NCI-H1417 treated with DMSO at 0.1 percent for 48 hours (cell line): ENCODE results near the gene VAMP2.

Source experiments
- DNase-seq: peaks from one replicate; lab custom pipeline; 2025; lab: John Stamatoyannopoulos, UW

The VAMP2 gene

DNA sequence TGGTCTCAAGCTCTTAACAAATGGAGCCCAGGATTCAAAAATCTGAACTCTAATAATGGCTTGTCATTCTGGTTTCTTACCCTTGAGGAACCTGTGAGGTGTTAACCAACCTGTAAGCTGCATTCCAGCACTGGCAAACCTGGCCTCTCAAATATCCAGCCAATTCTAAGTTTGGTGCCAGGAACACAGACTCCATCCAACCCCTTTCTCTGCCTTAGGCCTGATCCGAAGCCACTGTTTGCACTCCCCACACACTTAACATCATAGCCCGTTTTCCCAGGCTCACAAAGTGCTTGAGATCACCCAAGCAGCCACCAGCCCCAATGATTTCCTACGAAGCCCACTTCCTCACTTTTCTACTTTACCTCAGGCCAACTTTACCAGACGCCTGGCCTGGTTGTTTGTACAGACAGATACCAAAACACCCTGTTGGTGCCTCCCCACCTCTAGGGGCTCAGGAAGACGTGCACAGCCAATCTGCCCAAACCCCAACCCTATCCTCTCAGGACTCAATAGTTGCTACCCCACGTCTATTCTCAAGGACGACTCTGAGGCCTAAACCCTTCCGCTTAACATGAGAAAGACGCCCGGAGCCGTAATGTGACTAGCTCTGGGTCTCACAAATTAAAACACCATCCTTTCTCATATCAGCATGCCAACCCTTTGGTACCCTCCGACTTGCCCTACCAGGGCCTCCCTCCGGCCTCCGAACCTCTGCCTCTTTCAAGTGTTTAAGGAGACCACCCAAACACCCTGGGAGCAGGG lies 7.3 kb downstream of the VAMP2 start:
- DNase-seq, result no peak

- no peak for DNase-seq
Measured at GRCh38 chr17:8154608-8155155, 8.1 kb downstream of the VAMP2 start.

DNA sequence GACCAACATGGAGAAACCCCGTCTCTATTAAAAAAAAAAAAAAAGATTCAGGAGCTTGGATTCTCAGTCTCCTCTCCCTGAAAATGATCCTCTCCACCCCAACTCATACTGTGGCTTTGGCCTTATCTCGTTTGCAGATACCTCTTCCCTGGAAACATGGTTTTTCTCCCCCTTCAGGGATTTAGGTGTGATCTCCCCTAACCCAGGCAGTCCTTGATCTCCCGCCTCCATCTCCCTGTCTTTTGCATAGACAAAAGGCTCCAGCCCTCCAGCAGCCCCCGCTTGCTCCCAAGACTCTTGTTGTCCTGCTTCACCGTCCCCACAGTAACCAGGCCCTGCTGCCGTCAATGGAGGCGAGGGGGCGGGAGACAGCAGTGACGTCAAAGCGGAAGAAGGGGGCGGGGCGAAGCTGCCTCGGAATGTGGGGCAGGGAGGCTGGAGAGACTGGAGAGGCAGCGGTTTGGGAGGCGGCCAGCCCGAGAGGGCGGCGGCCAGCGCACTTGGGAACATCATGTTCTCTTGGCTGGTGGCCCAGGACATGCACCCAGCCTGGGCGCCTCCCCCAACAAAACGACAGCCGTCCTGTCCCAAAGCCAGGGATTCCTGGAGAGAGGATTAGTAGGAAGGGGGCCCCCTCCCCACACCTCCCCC lies 8.7 kb downstream of the VAMP2 start:
- DNase-seq, result no peak

DNA sequence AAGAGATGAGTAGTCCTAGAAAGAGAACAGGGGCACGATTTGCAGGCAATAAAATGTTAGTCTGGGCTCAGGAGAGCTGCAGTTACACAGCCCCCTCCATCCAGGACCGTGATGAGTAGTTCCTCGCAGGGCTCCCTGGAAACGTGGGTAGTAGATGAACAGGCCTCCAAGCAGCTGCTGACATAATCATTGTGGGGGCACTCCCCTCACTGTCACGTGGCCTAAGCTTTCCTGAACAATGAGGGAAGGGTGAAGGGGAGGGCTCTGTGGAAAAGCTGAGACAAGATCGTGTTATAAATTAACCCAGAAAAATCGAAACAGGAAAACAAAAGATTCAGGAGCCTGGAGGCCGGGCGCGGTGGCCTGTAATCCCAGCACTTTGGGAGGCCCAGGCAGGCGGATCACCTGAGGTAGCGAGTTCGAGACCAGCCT lies 9.2 kb downstream of the VAMP2 start:
- DNase-seq, result no peak

DNA sequence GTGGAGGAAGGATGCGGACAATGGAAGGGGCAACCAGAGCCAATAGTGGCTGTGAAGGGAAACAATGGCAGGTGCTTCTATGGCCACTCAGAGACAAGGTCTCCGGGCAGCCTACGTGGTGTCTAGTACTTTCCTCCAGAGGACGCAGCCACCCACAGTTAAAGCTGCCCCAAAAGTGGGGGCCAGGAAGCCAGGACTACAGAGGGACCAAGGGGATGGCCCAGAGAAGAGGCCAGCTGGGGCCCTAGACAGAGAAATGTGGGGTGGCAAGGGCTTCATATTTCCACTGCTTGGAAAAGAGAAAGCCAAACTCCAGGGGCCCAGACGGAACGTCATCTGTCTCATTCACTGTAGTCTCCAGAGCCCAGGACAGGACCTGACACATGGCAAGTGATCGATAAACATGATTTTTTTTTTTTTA lies 9.7 kb downstream of the VAMP2 start:
- no peak for DNase-seq

DNA sequence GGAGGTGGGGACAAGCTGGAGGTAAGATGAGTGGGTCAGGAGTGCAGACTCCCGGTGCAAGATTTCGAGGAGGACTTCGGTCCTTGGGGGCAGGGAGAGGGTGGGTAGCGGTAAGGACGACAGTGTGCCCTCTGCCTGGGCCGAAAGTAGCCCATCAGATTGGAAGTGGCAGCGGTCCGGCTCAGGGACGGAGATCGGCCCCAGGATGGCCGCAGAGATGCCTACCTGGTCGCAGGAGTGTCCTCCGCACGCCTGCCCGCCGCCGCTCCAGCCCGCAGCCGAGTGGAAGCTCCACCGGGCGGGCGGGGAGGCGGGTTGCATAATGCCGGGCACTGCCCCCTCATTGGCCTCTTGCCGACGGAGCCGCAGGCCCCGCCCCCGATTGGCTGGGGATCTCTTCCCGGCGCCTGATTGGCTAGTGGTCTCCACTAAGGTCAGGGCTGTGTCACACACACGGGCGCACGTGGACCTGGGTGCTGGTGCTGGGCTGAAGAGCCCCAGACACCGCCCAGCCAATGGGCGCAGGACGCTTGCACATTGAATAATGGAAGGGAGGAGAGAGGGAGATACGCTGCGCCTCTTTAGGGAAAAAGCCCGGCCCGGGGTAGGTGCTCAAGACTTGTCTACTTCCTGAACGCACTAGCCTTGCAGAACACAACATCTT lies 10.5 kb downstream of the VAMP2 start, which contains the start of gene PER1:
PER1 (minus strand) TSS at position 293 of the 664 bp plus-strand sequence. CDS start 1,698 bp downstream, outside the sequence.
- peak; percentile 59 for DNase-seq

- DNase-seq, result no peak
Measured at GRCh38 chr17:8151641-8152111, 11.1 kb downstream of the VAMP2 start.

- no peak for DNase-seq
Measured at GRCh38 chr17:8151120-8151640, 11.6 kb downstream of the VAMP2 start.

DNA sequence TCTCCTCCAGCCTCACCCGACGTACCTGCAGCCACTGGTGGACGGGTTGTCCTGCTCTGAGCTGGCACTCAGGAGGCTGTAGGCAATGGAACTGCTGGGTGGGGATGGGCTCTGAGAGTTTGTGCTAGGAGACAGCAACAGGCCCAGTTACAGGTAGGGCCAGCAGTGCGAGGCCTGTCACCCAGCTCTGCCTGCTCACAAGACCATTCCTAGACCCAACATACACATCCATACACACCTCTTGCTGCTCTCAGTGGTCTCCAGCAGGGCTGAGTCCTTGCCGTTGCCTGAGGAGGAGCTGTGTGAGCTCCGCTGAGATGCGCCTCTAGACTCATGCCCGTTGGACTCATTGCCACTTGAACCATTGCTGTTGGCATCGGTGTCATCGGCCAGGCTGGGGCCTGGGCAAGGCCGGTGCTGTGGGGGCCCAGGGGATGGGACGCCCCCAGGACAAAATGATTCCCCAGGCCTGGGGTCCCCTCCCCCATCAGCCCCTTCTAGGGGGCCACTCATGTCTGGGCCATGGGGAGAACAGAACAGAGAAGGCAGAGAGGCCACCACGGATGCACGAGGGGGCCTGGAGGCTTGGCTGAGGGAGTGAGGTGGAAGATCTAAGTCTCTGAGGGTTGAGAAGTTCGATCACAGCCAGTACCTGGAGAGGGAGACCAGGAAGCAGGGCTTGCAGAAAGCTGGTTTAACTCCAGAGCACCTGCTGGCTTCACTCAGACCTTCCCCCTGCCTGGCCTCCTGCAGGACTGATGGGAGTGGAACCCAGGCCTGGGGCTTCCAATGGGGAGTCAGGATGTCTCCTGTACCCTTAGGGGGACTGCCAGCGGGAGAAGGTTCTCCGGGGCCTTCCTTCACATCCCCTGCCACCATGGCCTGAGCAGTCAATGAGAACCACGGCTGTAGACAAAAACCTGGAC lies 12.3 kb downstream of the VAMP2 start:
- no peak for DNase-seq

DNA sequence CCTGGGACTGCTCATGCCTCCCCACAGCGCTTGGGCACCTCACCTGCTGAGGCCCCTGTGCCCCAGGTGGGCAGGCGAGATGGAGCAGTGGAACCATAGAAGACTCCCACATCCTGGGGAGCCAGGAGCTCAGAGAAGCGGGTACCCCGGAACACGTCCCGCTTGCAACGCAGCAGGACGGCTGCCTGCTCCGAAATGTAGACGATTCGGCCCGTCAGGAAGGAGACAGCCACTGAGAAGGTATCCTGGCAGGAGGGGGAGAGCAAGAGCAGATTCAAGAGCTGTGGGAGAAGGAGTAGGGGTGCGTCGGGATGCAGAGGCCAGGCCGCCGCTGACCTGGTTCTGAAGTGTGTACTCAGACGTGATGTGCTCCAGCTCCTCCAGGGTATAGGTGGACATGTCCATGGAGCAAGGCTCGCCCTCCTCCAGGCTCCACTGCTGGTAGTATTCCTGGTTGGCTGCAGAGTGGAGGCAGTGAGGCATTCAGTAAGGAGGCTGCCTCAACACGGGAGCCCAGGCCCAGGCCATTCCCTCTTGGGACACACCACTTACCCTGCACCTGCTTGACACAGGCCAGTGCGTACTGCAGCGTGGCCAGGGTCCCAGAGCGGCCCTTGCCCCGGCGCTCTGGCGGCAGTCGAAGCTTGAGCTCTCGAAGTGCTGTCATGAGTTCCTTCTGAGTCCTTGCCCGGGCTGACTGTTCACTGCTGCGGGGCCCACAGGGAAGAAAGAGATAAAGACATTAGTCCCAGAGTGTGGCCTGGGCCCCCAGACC lies 13.1 kb downstream of the VAMP2 start:
- DNase-seq, result no peak

- no peak for DNase-seq
Measured at GRCh38 chr17:8148560-8148959, 14.2 kb downstream of the VAMP2 start.

GRCh38 chr17:8147805-8148404 lies 14.8 kb downstream of the VAMP2 start:
- DNase-seq, result no peak

DNA sequence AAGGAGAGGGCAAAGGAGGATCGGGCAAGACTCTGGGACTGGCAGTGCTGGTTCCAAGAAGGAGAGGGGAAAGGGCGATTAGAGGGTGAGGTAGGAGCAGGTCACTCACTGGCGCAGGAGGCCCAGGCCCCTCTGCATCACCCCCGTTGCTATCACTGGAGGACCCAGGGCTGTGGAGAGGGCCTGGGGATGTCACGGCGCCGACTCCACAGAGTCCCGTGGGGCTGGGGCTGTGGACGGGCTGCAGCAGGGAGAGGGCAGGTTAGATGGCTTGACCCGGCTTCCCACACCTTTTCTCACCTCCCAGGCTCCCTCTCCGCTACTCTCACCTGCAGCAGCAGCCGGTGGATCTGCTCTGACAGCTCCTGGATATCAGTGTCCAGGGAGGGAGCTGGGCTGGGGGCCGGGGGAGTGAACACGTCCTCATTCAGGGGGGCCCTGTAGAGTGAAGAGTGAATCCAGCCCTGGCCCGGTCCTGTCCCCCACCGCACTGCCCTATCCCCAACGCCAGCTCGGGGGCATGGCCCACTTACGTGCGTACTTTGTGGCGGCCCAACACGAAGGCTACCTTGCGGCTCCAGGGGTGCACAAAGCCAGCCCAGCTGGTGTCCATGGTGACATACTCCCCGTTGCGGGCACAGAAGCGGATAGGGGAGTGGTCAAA lies 15.5 kb downstream of the VAMP2 start:
- no peak for DNase-seq

DNA sequence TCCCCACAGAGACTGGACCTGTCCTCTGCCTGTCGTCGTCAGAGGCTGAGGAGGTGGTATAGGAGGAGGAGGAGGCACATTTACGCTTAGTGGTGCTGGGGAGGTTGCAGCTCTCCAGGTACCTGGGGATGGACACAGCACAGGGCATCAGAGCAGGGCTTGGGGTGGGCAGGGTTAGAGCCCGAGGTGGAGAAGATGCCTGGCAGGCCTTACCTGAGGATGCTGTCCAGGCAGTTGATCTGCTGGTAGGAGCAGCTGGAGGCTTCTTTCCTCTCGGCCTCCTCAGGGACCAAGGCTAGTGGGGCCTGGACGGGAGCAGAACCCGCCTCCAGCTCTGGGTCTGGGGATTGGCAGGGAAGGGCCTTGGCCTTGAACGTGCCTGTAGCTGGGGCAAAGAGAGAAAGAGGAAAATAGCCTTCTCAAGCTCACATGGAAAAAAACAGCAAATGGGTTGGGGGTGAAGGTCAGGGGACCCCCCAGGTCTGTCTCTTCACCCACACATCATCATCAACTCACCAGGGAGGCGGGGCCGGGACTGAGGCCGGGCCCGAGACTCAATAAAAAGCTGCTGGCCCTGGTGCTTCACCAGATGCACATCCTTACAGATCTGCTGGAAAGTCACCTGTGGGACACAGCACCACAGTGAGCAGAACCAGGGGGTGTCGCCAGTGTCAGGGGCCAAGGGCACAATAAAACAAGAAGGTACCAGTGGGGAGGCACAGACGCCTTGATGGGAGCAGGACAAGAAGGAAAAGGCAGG lies 16.2 kb downstream of the VAMP2 start:
- DNase-seq, result no peak

DNA sequence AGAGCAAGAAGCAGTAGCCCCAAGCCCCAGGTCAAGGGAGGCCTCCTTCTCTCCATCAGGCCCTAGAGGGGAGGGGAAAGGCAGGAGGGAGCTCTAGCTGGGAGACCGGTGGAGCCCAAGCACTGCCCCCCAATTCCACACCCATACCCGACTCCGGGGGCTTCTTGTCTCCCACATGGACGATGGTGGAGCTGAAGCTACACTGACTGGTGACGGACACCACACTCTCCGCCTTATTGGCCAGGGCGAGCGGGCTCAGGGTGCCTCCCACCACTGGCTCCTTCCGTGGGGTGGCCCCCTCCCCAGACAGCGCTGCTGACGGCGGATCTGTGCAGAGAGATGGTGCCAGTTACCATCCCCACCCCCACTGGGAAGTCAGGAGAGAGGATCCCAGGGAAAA lies 16.9 kb downstream of the VAMP2 start:
- DNase-seq, result no peak

GRCh38 chr17:8144401-8145231 lies 18.1 kb downstream of the VAMP2 start:
- no peak for DNase-seq

DNA sequence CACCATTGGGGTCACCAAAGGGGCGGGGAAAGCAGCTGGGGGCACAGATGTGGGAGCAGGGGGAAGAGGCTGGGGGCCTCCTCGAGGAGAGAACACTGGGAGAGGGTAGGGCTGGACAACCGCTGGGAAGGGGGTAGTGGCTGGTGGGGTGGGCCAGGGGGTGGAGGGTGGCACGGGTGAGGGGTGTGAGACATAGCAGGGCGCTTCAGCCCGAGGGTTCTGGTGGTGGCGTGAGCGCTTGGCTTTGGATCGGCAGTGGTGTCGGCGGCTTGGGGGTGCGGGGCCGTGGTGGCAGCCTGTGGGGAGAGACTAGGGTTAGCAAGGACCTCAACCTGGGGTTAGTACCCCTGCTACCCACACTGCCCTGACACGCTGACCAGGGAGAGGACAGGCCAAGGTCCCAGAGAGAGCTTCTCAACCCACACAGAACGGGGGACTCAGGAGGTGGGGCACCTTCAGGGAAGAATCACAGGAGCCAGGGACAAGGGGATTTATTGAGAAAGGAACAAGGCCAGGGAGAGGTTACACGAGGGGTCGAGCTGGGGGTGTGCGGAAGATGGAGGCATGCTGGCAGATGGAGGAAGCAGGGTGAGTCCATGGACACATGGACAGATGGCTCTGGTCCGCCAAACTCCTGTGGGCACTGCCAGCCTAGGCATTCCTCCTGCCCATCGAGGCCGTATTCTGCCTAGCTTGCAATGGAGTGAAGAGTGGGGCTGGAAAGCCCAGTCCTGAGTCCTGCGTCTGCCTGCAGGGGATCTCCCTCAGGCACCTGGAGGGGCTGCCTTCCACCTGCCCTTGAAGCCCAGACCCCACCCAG lies 19.0 kb downstream of the VAMP2 start:
- DNase-seq, result no peak
